Stimulated activated naive CD8-positive, alpha-beta T cell treated with anti-CD3 and anti-CD28 coated beads, Interleukin-15, amount 100 ng/mL, for 72 hours (primary cell): ENCODE data around the gene CADPS.

Experiments
- ATAC-seq: fragments of 150-1000 bp; cut with Tn5 transposase; 2 replicates; pipeline ENCODE4 v1.10.0; 2021; ENCODE audit warnings: mild to moderate bottlenecking, moderate library complexity
- DNase-seq, 2 donors: peaks; one replicate each; pipeline ENCODE4 v3.0.0; 2021 to 2022
- H3K27ac Mint-ChIP-seq, 2 donors: one replicate each; pipeline ENCODE4 v1.8.0; 2022; ENCODE audit warnings: mild to moderate bottlenecking in 2 of 2, mixed read lengths in 2 of 2, moderate library complexity in 2 of 2
- H3K27me3 Mint-ChIP-seq: one replicate; pipeline ENCODE4 v1.8.0; 2022; ENCODE audit warnings: mixed read lengths
- H3K4me1 Mint-ChIP-seq: one replicate; pipeline ENCODE4 v1.8.0; 2022; ENCODE audit warnings: mild to moderate bottlenecking, mixed read lengths
- H3K4me3 Mint-ChIP-seq, 2 donors: one replicate each; pipeline ENCODE4 v1.8.0; 2022; ENCODE audit warnings: mild to moderate bottlenecking in 2 of 2, mixed read lengths in 2 of 2, moderate library complexity in 1 of 2
- H3K9me3 Mint-ChIP-seq, 2 donors: one replicate each; pipeline ENCODE4 v1.8.0; 2022; ENCODE audit warnings: mixed read lengths in 2 of 2

The CADPS gene

GRCh38 chr3:62631488-62631887 is 243.7 kb downstream of the CADPS start:
- H3K4me1 Mint-ChIP-seq, result no peaks in the 10 kb centered on the region
- no peak overlapping the region for H3K27ac Mint-ChIP-seq
- H3K4me3 Mint-ChIP-seq, result no peak overlapping the region

GRCh38 chr3:62630664-62631063 is 244.6 kb downstream of the CADPS start:
- no peak for ATAC-seq

More at GRCh38 chr3:62631488-62631887, 243.7 kb downstream of the CADPS start:
- peaks cover 18% of the 10 kb centered on the region for H3K27me3 Mint-ChIP-seq
- no peaks in the 10 kb centered on the region for H3K9me3 Mint-ChIP-seq
- ATAC-seq (no peak), DNase-seq (no peak)

GRCh38 chr3:62625268-62625667 is 249.9 kb downstream of the CADPS start:
- ATAC-seq (no peak), DNase-seq (no peak)
- Mint-ChIP-seq H3K27me3 (peaks cover 24% of the 10 kb centered on the region), H3K27ac (no peak overlapping the region), H3K4me3 (no peak overlapping the region), H3K4me1 (no peaks in the 10 kb centered on the region), H3K9me3 (no peaks in the 10 kb centered on the region)

More at GRCh38 chr3:62630664-62631063, 244.6 kb downstream of the CADPS start:
- no peak for DNase-seq
- Mint-ChIP-seq H3K9me3 (no peaks in the 10 kb centered on the region), H3K4me1 (no peaks in the 10 kb centered on the region), H3K4me3 (no peak overlapping the region), H3K27me3 (peaks cover 17% of the 10 kb centered on the region), H3K27ac (no peak overlapping the region)

- no peak overlapping the region for H3K27ac Mint-ChIP-seq
- peaks cover 16% of the 10 kb centered on the region for H3K27me3 Mint-ChIP-seq
- no peaks in the 10 kb centered on the region for H3K9me3 Mint-ChIP-seq
- DNase-seq (no peak), ATAC-seq (no peak)
- H3K4me3 Mint-ChIP-seq, result no peak overlapping the region
- H3K4me1 Mint-ChIP-seq, result no peaks in the 10 kb centered on the region
These were observed 251.0 kb downstream of the CADPS start for GRCh38 chr3:62624185-62624584.

GRCh38 chr3:62622553-62623174 is 252.6 kb downstream of the CADPS start:
- ATAC-seq (no peak), DNase-seq (no peak)
- Mint-ChIP-seq H3K27ac (no peak overlapping the region), H3K27me3 (peaks cover 11% of the 10 kb centered on the region), H3K9me3 (no peaks in the 10 kb centered on the region), H3K4me1 (no peaks in the 10 kb centered on the region), H3K4me3 (no peak overlapping the region)

- Mint-ChIP-seq H3K4me3 (no peak overlapping the region), H3K9me3 (no peaks in the 10 kb centered on the region), H3K27ac (no peak overlapping the region), H3K27me3 (peaks cover 11% of the 10 kb centered on the region), H3K4me1 (no peaks in the 10 kb centered on the region)
- ATAC-seq (no peak), DNase-seq (no peak)
These were observed 253.3 kb downstream of the CADPS start for GRCh38 chr3:62621925-62622324.

- no peak for ATAC-seq
- Mint-ChIP-seq H3K4me1 (no peaks in the 10 kb centered on the region), H3K9me3 (no peaks in the 10 kb centered on the region), H3K4me3 (no peak overlapping the region), H3K27ac (no peak overlapping the region), H3K27me3 (peaks cover 14% of the 10 kb centered on the region)
- DNase-seq, result no peak
These were observed 254.0 kb downstream of the CADPS start for GRCh38 chr3:62621176-62621575.

GRCh38 chr3:62615258-62615849 is 259.9 kb downstream of the CADPS start:
- no peaks in the 10 kb centered on the region for H3K4me1 Mint-ChIP-seq
- peaks cover 15% of the 10 kb centered on the region for H3K27me3 Mint-ChIP-seq
- no peak overlapping the region for H3K4me3 Mint-ChIP-seq
- H3K27ac Mint-ChIP-seq, result no peak overlapping the region
- DNase-seq, result no peak
- no peak for ATAC-seq
- H3K9me3 Mint-ChIP-seq, result no peaks in the 10 kb centered on the region

GRCh38 chr3:62614527-62614926 is 260.7 kb downstream of the CADPS start:
- H3K4me1 Mint-ChIP-seq, result no peaks in the 10 kb centered on the region
- H3K27me3 Mint-ChIP-seq, result peaks cover 15% of the 10 kb centered on the region
- no peak for ATAC-seq
- DNase-seq, result no peak
- no peak overlapping the region for H3K4me3 Mint-ChIP-seq
- H3K27ac Mint-ChIP-seq, result no peak overlapping the region
- no peaks in the 10 kb centered on the region for H3K9me3 Mint-ChIP-seq

- Mint-ChIP-seq H3K27me3 (peaks cover 8% of the 10 kb centered on the region), H3K9me3 (no peaks in the 10 kb centered on the region), H3K27ac (no peak overlapping the region), H3K4me1 (no peaks in the 10 kb centered on the region), H3K4me3 (no peak overlapping the region)
- ATAC-seq (no peak), DNase-seq (no peak)
These were observed 263.5 kb downstream of the CADPS start for GRCh38 chr3:62611541-62612240.

- DNase-seq (no peak), ATAC-seq (no peak)
- Mint-ChIP-seq H3K27me3 (peaks cover 7% of the 10 kb centered on the region), H3K4me1 (no peaks in the 10 kb centered on the region), H3K27ac (no peak overlapping the region), H3K4me3 (no peak overlapping the region), H3K9me3 (no peaks in the 10 kb centered on the region)
These were observed 267.8 kb downstream of the CADPS start for GRCh38 chr3:62607287-62608029.

- ATAC-seq, result no peak
- no peak overlapping the region for H3K4me3 Mint-ChIP-seq
- H3K9me3 Mint-ChIP-seq, result no peaks in the 10 kb centered on the region
- no peaks in the 10 kb centered on the region for H3K4me1 Mint-ChIP-seq
- no peak overlapping the region for H3K27ac Mint-ChIP-seq
- no peak for DNase-seq
- no peaks in the 10 kb centered on the region for H3K27me3 Mint-ChIP-seq
These were observed 269.7 kb downstream of the CADPS start for GRCh38 chr3:62605413-62606068.

- Mint-ChIP-seq H3K9me3 (no peaks in the 10 kb centered on the region), H3K4me3 (no peak overlapping the region), H3K4me1 (no peaks in the 10 kb centered on the region), H3K27me3 (no peaks in the 10 kb centered on the region), H3K27ac (no peak overlapping the region)
- ATAC-seq (no peak), DNase-seq (no peak)
These were observed 270.4 kb downstream of the CADPS start for GRCh38 chr3:62604751-62605351.

GRCh38 chr3:62604298-62604697 is 270.9 kb downstream of the CADPS start:
- no peaks in the 10 kb centered on the region for H3K4me1 Mint-ChIP-seq
- H3K9me3 Mint-ChIP-seq, result no peaks in the 10 kb centered on the region
- no peaks in the 10 kb centered on the region for H3K27me3 Mint-ChIP-seq
- no peak overlapping the region for H3K27ac Mint-ChIP-seq
- ATAC-seq (no peak), DNase-seq (no peak)
- no peak overlapping the region for H3K4me3 Mint-ChIP-seq

GRCh38 chr3:62602987-62603386 is 272.2 kb downstream of the CADPS start:
- H3K9me3 Mint-ChIP-seq, result no peaks in the 10 kb centered on the region
- H3K4me3 Mint-ChIP-seq, result no peak overlapping the region
- ATAC-seq (no peak), DNase-seq (no peak)
- H3K27ac Mint-ChIP-seq, result no peak overlapping the region
- H3K27me3 Mint-ChIP-seq, result no peaks in the 10 kb centered on the region
- no peaks in the 10 kb centered on the region for H3K4me1 Mint-ChIP-seq
